GM12878 (cell line): ENCODE results near the gene RASGRF1. TPM values are rescaled to one million over a fixed set of nuclear protein-coding genes. Genes with fewer than 3 reads are reported as not detected.

ENCODE experiments used
- BACH1 ChIP-seq: fragments of 450-650 bp; IDR thresholded peaks from 2 replicates; pipeline ENCODE4 v1.6.1; 2017; ENCODE audit warnings: mild to moderate bottlenecking, borderline replicate concordance
- FOXM1 ChIP-seq: IDR thresholded peaks from 2 replicates; pipeline ENCODE4 v1.6.1; 2012; ENCODE audit warnings: low read depth, mild to moderate bottlenecking, inconsistent platforms, low read length, moderate library complexity
- NBN ChIP-seq: fragments of 450-650 bp; IDR thresholded peaks from 2 replicates; pipeline ENCODE4 v1.6.1; 2016
- NR2C2 ChIP-seq: IDR thresholded peaks from 2 replicates; pipeline ENCODE4 v1.6.1; 2011; ENCODE audit warnings: borderline replicate concordance, low read depth; ENCODE audit not compliant: control insufficient read depth, insufficient read length
- POU2F2 ChIP-seq: IDR thresholded peaks from 3 replicates; pipeline ENCODE4 v1.6.1; 2011; ENCODE audit warnings: low read depth, mild to moderate bottlenecking, low read length, borderline replicate concordance
- REST ChIP-seq: IDR thresholded peaks from 2 replicates; pipeline ENCODE4 v1.6.1; 2012; ENCODE audit warnings: mild to moderate bottlenecking, low read depth, low read length
- SP1 ChIP-seq: IDR thresholded peaks from one replicate; pipeline ENCODE4 v1.6.1; 2011; ENCODE audit warnings: low read depth, low read length
- TARDBP ChIP-seq: IDR thresholded peaks from 2 replicates; pipeline ENCODE4 v1.6.1; 2016; ENCODE audit warnings: borderline replicate concordance
- ZNF622 ChIP-seq: fragments of 450-650 bp; IDR thresholded peaks from 2 replicates; pipeline ENCODE4 v1.6.1; 2017; ENCODE audit warnings: mild to moderate bottlenecking, inconsistent platforms
- polyA plus RNA-seq, 11 experiments: library from polyadenylated mRNA; depleted of rRNA in 4 of 11; unstranded in 6 of 11; stranded (reverse) in 5 of 11; fragments of >200 nt; fragmentation: Nextera tagmentation in 4 of 11; fragmentation: Illumina TruSeq in 1 of 11; extraction: Ambion mirVana in 4 of 11; extraction: Trizol in 1 of 11; gene quantifications; 1 replicate in 1 of 11; 2 replicates in 10 of 11; pipeline versions ENCODE4 v1.2.1 to v1.2.3, GENCODE V29; 2011 to 2016; ENCODE audit warnings: inconsistent platforms in 2 of 11, missing spikeins in 2 of 11, low read depth in 1 of 11
- total RNA-seq, 4 experiments: library from RNA; depleted of rRNA in 3 of 4; stranded (reverse); fragments of >200 nt in 3 of 4; fragmentation: Illumina TruSeq in 1 of 4; extraction: Trizol in 1 of 4; gene quantifications; 2 replicates each; pipeline versions ENCODE4 v1.2.1 to v1.2.3, GENCODE V29; 2013 to 2021
- TF ChIP-seq, protein P1 (sequence below): fragments of 450-650 bp; IDR thresholded peaks from 2 replicates; pipeline ENCODE4 v1.6.1; 2017; ENCODE audit warnings: low read depth, mild to moderate bottlenecking, moderate library complexity
- TF ChIP-seq, protein P2 (sequence below): fragments of 450-650 bp; IDR thresholded peaks from 2 replicates; pipeline ENCODE4 v1.6.1; 2017; ENCODE audit warnings: mild to moderate bottlenecking
- TF ChIP-seq, protein P3 (sequence below): fragments of 450-650 bp; IDR thresholded peaks from 2 replicates; pipeline ENCODE4 v1.6.1; 2018; ENCODE audit warnings: mild to moderate bottlenecking, low read depth, moderate library complexity; ENCODE audit not compliant: partially characterized antibody

Gene RASGRF1
- total and polyA plus RNA-seq, 10 of the 15 experiments (the other 5 are each of a cell fraction or from before 2014, with no cell fraction given) = 0.20 to 1.9 (median 0.86) TPM

DNA sequence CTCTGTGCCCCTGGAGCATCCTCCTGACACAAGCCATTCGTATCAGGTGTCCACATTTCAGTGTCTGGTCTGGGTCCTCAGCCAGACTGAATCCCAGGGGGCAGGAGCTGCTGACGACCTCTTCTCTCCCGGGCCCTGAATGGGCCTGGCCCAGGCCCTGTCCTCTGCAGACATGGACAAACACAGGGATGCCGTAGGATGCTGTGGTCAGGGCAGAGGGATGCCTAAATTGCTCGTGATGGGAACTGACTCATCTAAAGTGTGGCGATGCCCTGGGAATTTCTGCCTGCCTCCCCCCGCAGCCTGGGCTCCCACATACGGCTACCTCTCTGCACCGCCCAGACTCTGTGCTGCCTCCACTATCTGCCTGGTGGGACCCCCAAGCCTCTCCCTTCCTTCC lies 87.3 kb downstream of the RASGRF1 start (continued):
- TF ChIP-seq, protein P1, sequence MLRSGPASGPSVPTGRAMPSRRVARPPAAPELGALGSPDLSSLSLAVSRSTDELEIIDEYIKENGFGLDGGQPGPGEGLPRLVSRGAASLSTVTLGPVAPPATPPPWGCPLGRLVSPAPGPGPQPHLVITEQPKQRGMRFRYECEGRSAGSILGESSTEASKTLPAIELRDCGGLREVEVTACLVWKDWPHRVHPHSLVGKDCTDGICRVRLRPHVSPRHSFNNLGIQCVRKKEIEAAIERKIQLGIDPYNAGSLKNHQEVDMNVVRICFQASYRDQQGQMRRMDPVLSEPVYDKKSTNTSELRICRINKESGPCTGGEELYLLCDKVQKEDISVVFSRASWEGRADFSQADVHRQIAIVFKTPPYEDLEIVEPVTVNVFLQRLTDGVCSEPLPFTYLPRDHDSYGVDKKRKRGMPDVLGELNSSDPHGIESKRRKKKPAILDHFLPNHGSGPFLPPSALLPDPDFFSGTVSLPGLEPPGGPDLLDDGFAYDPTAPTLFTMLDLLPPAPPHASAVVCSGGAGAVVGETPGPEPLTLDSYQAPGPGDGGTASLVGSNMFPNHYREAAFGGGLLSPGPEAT = no peak
- no peak for TF ChIP-seq FOXM1
- no peak for TF ChIP-seq NR2C2
- no peak for TF ChIP-seq POU2F2
- no peak for TF ChIP-seq SP1
- TF ChIP-seq, protein P2, sequence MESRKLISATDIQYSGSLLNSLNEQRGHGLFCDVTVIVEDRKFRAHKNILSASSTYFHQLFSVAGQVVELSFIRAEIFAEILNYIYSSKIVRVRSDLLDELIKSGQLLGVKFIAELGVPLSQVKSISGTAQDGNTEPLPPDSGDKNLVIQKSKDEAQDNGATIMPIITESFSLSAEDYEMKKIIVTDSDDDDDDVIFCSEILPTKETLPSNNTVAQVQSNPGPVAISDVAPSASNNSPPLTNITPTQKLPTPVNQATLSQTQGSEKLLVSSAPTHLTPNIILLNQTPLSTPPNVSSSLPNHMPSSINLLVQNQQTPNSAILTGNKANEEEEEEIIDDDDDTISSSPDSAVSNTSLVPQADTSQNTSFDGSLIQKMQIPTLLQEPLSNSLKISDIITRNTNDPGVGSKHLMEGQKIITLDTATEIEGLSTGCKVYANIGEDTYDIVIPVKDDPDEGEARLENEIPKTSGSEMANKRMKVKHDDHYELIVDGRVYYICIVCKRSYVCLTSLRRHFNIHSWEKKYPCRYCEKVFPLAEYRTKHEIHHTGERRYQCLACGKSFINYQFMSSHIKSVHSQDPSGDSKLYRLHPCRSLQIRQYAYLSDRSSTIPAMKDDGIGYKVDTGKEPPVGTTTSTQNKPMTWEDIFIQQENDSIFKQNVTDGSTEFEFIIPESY = no peak
- TF ChIP-seq, protein P3, sequence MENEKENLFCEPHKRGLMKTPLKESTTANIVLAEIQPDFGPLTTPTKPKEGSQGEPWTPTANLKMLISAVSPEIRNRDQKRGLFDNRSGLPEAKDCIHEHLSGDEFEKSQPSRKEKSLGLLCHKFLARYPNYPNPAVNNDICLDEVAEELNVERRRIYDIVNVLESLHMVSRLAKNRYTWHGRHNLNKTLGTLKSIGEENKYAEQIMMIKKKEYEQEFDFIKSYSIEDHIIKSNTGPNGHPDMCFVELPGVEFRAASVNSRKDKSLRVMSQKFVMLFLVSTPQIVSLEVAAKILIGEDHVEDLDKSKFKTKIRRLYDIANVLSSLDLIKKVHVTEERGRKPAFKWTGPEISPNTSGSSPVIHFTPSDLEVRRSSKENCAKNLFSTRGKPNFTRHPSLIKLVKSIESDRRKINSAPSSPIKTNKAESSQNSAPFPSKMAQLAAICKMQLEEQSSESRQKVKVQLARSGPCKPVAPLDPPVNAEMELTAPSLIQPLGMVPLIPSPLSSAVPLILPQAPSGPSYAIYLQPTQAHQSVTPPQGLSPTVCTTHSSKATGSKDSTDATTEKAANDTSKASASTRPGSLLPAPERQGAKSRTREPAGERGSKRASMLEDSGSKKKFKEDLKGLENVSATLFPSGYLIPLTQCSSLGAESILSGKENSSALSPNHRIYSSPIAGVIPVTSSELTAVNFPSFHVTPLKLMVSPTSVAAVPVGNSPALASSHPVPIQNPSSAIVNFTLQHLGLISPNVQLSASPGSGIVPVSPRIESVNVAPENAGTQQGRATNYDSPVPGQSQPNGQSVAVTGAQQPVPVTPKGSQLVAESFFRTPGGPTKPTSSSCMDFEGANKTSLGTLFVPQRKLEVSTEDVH = no peak
- TF ChIP-seq TARDBP = no peak
- no peak for TF ChIP-seq NBN
- TF ChIP-seq BACH1 = no peak
- TF ChIP-seq ZNF622 = no peak
- no peak for TF ChIP-seq REST
